Measurements from ENCODE around the gene SDHB.

Gene SDHB

GRCh38 chr1:16986560-16986959 is 67.3 kb downstream of the SDHB start:
- no peak for DNase-seq (ENCODE audit: low read depth)

- no peak for DNase-seq (ENCODE audit: low read depth)
Measured at GRCh38 chr1:16986113-16986512, 67.7 kb downstream of the SDHB start.

GRCh38 chr1:16984717-16985116 is 69.1 kb downstream of the SDHB start:
- DNase-seq (ENCODE audit: low read depth), result no peak

DNA sequence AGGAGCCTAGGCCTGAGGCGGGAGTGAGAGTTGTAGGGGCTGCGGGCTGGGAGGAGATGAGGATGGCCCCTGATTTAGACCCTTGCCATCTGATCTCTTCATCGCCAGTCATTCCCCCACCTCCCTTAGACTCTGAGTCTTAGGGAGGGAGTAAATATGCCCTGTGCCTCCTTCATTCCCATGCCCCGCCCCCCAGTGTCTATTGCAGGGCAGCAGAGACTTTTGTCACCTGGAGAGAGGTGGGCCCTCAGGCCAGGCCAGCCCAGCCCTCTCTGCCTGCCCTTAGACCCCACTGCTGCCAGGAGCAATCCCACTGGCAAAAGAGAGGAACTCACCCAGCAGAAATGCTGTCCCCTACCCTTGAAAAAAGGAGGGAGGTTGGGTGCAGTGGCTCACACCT is 70.2 kb downstream of the SDHB start:
- no peak for DNase-seq (ENCODE audit: low read depth)

- no peak for DNase-seq (ENCODE audit: low read depth)
Measured at GRCh38 chr1:16982902-16983301, 70.9 kb downstream of the SDHB start.

DNA sequence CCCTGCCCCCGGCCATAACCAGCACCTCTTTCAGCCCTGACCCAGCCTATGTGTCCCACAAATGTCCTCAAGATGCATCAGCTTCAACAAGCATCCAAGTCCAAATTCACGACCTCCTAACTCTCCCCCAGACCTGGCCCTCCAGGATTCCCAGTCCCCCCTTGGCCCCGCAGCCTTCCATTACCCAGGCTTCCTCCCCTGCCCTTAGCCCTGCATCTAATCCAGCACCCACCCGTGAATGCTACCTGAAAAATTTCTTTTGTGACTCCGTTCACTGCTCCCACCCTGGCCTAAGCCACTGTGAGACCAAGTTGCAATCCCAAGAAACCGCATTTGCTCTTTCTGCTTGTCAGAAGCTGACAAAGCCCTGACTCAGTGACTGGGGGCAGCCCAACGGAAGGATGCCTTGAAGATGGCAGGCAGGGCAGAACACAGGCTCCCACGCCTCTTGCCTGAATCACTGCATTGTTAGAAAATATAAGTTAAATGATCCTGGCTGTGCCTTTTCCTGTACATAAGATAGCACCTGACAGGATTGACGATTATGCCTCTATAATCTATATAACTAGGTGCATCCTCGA is 72.5 kb downstream of the SDHB start:
- no peak for DNase-seq (ENCODE audit: low read depth)

DNA sequence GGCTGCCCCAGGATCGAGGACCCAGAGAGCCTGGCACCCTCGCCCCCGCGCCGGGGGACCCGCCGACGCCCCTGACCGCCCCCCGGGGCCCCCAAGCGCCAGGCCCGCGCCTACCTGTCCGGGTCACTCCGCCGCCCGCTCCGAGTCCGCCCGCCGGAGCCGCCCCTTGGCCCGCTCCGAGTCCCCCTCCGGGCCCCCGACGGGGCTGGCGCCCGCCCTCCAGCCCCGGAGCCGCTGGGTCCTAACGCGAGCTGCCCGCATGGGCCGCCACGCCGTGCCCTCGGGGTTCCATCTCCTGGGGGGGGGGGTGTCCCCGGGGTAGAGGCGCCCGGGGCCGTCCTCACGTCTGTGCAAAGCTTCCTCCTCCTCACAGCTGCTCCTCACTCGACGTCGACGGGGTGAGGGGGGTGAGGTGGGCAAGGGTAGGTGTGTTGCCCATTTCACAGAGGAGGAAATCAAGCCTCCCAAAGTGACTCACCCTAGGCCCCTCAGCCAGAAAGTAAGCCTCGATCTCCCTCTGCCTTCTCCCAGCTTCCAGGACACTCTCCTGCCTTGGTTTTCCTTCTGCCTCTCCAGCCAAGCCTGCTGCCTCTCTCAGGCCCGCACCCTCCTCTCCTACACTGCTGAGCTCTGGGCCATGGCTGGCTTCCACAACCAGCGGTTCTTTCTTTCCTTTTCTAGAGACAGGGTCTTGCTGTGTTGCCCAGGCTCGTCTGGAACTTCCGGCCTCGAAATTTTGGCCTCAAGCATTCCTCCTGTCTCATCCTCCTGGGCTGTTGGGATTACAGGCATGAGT is 73.2 kb downstream of the SDHB start, which contains the start of gene MFAP2:
Gene MFAP2, minus strand, starts transcription at position 148 of the 796 bp plus-strand sequence. CDS start 2,347 bp downstream, outside the sequence.
- DNase-seq (ENCODE audit: low read depth), result no peak

DNA sequence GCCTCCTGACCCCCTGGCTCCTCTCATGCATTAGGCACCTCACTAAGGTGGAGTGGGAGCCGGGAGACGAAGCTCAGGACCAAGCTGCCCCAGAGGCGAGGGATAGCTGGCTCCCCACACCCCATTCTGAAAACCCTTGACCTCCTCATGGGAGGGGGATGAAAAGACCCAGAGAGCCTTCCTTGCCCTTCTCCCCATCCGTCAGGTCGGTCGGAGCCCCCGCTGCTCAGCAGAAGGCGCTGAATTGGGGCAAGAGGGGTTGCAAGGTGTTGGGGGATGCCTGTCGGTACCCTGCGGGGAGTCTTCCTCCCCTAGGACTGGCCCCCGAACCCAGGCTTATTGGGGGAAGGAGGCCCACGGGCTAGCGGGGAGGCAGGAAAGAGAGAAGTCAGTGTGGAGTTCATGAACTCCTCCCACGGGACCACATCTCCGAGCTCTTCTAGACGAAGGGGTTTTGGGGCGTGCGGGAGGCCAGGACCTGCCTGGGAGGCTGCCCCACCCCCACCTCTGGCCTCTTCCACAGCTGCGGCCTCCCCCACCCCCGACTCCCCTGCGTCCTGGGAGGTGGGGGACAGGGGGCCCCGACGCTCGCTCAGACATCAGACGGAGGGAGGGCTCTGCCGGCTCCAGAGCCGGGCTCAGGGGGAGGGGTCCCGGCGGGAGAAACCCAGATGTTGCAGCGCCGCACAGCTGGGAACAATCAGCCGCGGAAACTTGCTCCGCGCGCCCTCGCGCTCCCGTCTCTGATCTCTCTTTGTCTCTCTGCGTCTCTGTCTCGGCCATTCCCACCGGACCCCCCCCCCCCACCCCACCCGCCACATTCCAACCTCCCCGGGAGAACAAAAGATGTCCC is 74.1 kb downstream of the SDHB start:
- no peak for DNase-seq (ENCODE audit: low read depth)

DNA sequence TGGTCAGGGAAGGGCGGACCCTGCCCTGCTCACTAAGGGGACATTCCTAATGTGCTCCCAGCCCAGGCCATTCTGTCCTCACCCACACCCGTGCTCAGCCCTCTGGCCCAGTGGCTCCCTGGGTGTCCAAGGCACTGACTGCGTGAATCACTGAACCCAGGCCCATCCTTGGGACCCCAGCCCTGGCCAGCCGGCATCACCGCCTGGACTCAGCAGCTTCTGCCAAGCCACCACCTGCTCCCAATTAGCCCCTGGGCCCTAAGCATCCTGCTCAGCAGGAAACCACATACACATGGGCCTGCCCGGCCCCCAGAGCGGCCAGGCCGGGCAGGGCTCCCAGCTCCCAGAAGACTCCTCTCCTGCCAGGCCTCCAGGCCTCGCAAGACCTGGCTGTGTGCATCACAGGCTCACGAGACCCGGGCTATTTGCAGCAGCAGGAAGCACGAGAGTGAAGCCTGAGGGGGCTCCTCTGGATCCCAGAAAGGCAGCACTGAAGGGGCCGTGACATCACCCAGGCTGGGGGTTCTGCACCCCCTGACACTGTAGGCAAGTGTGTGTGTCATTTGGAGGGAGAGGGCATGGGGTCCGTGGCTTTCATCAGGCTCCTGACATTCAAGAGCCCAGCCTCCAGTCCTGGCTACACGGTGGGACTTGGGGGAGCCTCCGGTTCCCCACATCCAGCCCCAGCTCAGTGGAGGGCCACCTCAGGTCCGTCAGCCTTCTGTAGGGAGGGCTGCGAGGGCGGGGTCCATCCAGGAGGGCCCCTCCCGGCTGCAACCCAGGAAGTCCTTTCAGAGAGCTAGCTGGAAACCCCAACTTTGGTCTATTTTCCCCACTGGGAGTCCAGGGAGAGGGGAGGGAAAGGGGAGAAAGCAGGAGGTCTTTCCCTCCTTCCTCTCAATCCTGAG is 75.0 kb downstream of the SDHB start:
- no peak for DNase-seq (ENCODE audit: low read depth)

GRCh38 chr1:16978139-16978538 is 75.7 kb downstream of the SDHB start:
- no peak for DNase-seq (ENCODE audit: low read depth)

GRCh38 chr1:16977377-16977776 is 76.5 kb downstream of the SDHB start:
- no peak for DNase-seq (ENCODE audit: low read depth)

DNA sequence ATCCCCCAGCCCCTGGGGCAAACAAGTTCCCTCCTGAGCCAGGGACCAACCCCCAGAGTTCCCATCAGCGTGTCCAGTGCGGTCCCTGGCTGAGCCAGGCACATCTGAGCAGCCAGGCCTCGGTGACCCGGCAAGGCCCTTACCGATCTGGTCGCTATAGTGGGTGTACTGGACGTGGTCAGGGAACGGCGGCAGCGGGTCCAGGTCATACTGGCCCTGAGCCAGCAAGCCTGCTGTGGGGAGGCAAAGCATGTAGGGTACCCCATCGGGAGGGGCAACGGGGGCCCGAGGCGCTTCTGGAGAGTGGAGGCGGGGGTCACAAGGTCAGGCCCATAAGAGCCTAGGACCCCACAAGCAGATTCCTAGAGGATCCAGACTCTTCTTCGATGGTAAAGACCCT is 76.9 kb downstream of the SDHB start:
- no peak for DNase-seq (ENCODE audit: low read depth)

- DNase-seq (ENCODE audit: low read depth), result no peak
Measured at GRCh38 chr1:16975838-16976237, 78.0 kb downstream of the SDHB start.

DNA sequence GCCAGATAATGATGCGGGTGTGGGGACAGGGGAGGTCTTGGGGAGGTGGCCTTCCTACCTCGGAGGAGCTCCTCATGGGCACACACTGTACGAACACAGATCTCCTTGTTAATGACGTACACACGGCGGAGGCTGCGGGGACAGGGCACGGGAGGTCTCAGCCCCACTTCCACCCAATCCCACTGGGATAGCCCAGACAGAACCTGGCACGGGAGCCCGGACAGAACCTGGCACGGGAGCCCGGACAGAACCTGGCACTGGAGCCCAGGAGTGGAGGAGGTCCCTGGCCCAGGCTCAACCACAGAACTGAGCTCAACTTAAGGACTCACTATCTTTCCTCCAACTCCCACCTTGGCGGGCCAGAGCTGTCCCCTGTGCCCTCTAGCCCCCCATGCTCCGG is 78.6 kb downstream of the SDHB start:
- no peak for DNase-seq (ENCODE audit: low read depth)

DNA sequence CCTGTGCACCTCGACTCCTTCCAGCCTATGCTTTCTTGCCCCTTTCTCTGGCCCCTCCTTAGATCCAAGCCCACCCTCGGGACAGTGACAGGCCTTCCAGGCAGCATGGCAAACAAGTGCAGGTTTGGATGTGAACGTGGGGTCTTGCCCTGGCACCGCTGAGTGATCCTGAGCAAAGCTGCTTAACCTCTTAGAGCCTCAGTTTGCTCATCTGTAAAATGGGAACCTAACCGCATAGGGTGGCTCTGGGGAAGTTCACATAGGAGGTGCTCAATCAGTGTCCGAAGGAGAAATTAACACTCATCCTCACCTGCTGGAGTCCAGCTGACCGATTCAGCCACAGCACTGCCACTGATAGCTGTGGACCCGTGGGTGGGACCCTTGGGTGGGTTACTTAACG is 80.6 kb downstream of the SDHB start:
- DNase-seq (ENCODE audit: low read depth), result no peak

GRCh38 chr1:16972189-16972895 is 81.5 kb downstream of the SDHB start:
- no peak for DNase-seq (ENCODE audit: low read depth)

DNA sequence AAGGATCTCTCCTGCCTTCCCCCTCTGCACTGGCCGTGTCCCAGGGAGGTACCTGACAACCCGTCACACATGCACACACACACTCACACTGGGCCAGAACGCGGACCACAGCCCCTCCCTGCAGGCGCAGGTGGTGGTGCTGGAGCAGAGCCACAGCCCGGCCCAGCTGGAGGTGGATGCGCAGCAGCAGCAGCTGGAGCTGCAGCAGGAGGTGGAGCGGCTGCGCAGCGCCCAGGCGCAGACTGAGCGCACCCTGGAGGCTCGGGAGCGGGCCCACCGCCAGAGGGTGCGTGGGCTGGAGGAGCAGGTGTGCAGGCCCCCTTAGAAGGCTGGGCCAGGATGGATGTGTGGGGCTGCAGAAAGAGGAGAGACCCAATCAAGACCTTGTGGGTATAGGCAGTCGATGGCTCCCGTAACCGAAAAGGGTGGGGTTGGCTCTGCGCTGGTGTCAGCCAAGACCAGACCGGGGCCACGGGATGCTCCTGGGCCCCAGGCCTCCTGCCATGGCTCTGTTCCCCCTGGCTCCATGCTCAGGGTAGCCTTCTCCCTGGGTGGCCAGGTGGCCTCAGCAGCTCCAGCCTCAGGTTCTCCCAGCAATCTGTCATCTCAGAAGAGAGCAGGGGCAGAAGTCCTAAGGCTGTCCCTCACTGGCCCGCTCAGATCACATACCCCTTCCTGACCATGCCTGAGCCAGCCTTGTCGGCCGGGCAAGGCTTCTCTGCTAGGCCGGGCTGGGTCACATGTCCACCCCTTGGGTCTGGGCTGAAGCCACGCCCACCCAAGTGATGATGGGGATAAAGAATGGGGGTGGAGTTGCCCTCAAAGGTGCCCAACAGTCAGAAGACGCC is 82.3 kb downstream of the SDHB start:
- no peak for DNase-seq (ENCODE audit: low read depth)

DNA sequence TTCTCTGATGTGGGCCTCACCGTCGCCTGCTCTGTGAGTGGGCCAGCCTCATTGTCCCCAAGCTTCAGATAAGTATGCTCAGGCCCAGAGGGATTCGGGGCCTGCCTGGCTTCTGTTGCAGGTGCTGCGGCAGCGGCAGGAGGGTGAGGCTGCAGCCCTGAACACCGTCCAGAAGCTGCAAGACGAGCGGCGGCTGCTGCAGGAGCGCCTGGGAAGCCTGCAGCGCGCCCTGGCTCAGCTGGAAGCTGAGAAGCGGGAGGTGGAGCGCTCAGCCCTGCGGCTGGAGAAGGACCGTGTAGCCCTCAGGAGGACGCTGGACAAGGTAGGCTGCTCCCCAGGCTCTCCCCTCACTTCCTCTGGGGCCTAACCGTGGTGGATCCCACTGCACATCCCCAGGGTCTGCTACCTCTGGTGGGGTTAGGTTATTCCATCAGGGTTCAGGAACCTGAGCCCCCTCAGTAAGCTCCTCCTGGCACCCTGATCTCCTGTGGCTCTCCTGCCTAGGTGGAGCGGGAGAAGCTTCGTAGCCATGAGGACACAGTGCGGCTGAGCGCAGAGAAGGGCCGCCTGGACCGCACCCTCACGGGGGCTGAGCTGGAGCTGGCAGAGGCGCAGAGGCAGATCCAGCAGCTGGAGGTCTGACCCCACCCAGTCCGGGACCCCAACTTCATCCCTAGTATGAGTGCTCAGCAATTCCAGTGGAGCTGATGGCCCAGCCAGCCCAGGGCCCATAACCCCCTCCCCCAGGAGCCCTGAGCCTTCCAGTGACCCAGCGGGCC is 83.5 kb downstream of the SDHB start:
- no peak for DNase-seq (ENCODE audit: low read depth)

- DNase-seq (ENCODE audit: low read depth), result no peak
Measured at GRCh38 chr1:16969651-16970050, 84.2 kb downstream of the SDHB start.

All from activated T-helper 1 cell treated with Interleukin-2 at 50 U/mL for 16 hours (primary cell).